GM12872 (cell line): ENCODE data around the gene WWP2.

Source experiments
- CTCF ChIP-seq: IDR thresholded peaks from 3 replicates; pipeline ENCODE4 v1.5.1; 2011; ENCODE audit warnings: low read depth, mild to moderate bottlenecking, low read length, moderate library complexity; ENCODE audit not compliant: insufficient read depth

WWP2 gene

GRCh38 chr16:69905171-69905555, 143.0 kb downstream of the WWP2 start:
- no peak for TF ChIP-seq CTCF

GRCh38 chr16:69906838-69907401, 144.8 kb downstream of the WWP2 start:
- TF ChIP-seq CTCF: no peak

DNA sequence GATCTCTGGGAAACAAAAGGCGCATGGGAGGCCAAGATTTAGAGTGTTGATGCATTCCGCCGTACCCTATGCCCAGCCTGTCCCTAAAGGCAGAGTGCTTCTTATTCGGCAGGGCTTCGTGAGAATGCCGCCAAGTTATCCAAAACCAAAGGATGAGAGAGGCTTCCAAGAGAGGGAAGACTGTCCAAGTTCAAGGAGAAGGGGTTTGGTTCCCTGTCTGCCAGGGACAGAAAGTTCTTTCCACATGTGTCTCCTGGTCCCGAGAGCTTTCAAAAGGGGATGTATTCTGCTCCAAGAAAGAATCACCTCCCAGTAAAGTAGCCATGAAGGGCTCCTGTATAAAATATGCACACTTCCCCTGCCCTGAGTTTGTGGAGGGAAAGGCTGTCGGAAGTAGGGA, 146.9 kb downstream of the WWP2 start:
- no peak for TF ChIP-seq CTCF

DNA sequence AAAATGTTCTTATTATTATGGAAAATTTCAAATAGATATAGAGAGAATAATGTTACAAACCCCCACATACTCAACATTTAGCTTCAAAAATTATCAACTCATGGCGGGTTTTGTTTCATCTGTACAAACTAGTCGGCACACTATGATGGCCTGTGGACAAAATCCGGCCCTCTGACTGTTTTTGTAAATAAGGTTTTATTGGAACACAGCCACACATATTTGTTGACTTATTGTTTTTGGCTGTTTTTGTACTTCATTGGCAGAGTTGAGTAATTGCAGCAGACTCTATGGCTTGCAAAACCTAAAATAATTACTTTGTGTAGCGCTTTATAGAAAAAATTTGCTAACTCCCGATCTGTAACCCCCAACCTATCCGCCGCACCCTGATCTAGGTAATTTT, 147.6 kb downstream of the WWP2 start:
- no peak for TF ChIP-seq CTCF

GRCh38 chr16:69910964-69911363, 148.8 kb downstream of the WWP2 start:
- no peak for TF ChIP-seq CTCF

DNA sequence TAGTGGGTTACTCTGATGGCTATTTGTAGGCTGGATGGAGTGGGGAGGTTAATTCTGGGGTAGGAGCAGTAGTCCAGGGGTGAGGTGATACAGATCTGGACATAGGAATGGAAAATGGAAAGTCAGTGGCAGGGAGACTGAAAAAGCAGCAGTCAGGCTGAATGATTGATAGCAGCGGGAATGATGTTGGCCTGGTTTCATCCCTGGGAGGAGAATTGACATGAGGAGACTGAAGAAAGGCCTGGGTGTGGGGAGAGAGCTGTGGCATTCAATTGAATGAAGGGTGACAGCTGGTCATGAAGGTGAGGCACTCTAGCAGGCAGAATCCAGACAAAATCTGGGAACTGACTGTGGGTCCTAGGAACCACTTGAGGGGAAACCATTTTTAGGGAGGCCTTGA, 154.3 kb downstream of the WWP2 start:
- no peak for TF ChIP-seq CTCF

DNA sequence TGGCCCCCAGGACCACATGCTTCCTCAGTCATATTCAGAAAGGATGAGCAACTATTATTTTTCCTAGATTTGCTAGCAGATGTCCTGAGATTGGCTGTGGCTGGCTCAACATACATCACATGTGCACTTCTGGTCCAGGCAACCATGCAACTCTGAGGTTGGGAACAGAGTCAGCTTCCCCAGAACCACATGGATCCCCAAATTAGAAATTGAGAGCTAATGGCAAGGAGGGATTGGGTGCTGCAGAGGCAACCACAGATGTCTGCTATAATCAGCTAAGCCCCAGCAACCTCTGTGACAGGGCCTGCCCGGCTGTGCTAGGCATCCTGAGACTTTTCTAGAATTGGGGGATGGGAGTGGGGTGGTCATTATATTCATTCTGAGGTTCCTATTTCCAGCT, 155.2 kb downstream of the WWP2 start:
- no peak for TF ChIP-seq CTCF

DNA sequence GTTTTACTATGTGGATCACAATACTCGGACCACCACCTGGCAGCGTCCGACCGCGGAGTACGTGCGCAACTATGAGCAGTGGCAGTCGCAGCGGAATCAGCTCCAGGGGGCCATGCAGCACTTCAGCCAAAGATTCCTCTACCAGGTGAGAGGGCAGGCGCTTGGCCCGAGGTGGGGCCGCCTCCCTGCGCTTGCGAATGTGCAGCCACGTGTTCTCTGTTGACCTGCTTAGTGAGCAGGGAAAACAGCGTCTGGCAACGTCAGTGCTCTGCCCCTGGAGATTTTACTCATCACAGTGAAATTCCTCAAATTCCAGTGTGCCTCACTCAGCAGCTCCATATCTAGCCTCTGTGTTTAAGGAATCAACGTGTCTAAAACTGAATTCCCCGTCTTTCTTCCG, 155.6 kb downstream of the WWP2 start:
- TF ChIP-seq CTCF: no peak
